GM19438 (cell line): ENCODE measurements around the gene ZNF77.
A peak's percentile ranks its signal among the peaks of the same experiment; 100 is the strongest.
"Not testable (repeated sequence)": the region's sequence is repeated elsewhere in the genome, so short reads cannot be mapped to it uniquely, and the experiment has no call there.

Experiments
- ATAC-seq: cut with Tn5 transposase; IDR thresholded peaks from one replicate; pipeline ENCODE4 v1.9.1; 2021; ENCODE audit warnings: low read depth; ENCODE audit not compliant: unreplicated experiment

The ZNF77 gene

DNA sequence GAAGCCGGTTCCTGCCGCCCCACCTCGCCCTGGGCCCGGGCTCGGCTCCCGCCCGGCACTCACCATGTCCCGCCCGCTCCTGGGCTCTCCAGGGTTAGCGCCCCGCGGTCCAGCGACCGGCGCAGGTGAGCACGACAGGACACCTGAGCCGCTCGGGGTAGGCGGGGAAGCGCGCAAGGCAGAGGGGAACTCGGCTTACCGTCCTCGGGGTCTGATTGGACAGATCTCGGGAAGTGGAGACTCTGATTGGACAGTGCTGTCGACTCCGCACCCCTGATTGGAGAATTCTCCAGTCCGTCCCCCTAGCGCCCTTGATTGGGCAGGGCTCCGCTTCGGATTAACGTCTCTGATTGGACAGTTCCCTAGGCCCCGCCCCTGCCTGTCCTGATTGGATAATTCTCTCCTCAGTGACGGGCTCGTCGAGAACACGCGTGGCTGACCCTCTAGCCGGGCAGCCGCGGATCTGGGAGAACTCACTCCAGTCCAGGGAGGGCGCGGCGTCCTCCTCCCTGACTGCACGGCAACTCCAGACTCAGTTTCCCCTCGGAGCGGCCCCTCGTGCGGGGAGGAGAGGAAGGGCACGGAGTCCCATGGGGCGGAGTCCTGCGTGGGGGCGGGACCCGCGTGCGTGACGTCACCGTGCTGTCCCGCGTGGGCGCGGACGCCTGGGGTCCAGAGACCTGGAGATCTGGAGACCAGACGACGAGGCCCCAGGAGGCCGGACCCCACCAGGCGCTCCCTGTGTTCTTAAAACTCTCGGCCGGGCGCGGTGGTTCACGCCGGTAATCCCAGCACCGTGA, at the start of gene ZNF77:
ZNF77 (minus strand) TSS at position 197 of the 800 bp plus-strand sequence; CDS start at position 66, 131 bp downstream.
- peak; percentile 96 for ATAC-seq

GRCh38 chr19:2993579-2993978, 48.8 kb upstream of the ZNF77 start:
- no peak for ATAC-seq

GRCh38 chr19:2992958-2993357, 48.2 kb upstream of the ZNF77 start:
- no peak for ATAC-seq

GRCh38 chr19:2992333-2992732, 47.6 kb upstream of the ZNF77 start:
- ATAC-seq = not testable (repeated sequence)

DNA sequence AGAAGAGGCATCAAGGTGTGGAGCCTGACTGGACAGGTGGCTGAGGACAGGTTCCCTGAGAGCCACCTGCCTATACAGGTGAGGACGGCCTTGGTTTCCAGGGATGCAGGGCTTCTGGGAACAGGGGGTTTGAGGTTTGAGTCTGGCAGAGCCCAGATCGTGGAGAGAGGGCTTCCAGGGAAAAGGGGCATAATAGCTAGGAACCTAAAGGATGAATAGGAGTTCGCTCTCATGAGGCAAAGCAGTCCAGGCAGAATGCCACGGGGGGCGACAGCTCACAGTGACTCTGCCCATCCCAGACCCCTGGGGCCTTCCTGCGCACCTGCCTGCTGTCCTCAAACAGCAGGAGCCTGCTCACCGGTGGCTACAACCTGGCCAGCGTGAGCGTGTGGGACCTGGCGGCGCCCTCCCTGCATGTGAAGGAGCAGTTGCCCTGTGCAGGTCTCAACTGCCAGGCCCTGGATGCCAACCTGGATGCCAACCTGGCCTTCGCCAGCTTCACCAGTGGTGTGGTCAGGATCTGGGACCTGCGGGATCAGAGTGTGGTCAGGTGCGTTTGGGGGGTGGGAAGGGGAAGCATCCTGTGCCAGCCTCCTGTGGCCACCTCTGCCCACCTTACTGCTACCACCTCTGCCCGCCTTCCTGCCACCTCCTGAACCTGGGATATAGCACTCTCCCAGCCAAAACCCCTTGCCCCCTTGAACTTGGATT, 44.6 kb upstream of the ZNF77 start:
- no peak for ATAC-seq

DNA sequence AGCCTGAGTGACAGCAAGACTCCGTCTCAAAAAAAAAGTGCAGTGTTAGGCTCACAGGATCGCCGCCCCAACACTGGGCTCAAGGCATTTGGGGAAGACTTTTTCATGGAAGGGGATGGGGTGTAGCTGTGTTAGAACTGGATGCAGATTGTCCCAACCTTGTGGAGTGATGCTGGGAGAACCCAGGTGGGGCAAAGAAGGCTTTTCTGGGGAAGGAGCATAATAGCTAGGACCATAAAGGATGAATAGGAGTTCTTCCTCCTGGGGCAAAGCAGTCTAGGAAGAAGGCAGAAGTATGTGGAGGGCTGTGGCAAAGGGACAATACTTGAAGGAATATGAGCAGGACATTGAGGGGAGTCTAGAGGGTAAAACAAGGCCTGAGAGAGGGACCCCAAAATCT, 43.8 kb upstream of the ZNF77 start:
- no peak for ATAC-seq

DNA sequence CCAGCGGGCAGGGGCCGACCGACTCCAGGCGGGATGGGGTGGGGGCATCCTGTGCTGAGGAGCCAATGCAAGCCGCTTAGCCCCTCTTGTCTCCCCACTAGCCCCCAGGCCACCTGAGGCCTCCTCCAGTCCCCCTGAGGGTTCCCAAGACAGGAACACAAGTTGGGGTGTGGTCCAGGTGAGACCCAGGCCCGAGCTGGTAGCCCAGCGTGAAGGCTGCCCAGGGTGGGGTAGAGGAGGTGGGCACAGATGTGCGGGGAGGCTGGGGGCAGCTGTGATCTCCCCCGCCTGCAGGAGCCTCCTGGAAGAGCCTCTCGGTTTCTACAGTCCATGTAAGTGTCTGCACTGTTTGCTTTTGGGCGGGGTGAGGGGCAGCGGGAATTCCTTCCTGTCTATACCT, 43.0 kb upstream of the ZNF77 start:
- no peak for ATAC-seq

- ATAC-seq = no peak
Measured at GRCh38 chr19:2986951-2987524, 42.3 kb upstream of the ZNF77 start.

DNA sequence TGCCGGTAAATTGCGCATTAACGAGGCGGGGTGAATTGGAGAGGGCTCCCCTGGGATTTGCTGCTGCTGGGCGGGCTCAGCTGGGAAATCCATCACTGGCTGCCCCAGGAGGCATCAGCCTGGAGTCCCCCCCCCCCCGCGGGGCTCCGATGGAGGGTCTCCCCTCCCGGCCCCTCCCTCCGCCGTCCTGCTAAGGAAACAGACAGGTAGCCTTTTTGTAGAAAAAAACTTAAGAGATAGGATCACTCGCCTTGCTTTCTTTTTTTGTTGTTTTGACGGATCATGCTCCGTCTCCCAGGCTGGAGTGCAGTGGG, 39.4 kb upstream of the ZNF77 start:
- no peak for ATAC-seq

GRCh38 chr19:2983351-2984214, 38.8 kb upstream of the ZNF77 start:
- no peak for ATAC-seq

- no peak for ATAC-seq
Measured at GRCh38 chr19:2982983-2983350, 38.2 kb upstream of the ZNF77 start.

DNA sequence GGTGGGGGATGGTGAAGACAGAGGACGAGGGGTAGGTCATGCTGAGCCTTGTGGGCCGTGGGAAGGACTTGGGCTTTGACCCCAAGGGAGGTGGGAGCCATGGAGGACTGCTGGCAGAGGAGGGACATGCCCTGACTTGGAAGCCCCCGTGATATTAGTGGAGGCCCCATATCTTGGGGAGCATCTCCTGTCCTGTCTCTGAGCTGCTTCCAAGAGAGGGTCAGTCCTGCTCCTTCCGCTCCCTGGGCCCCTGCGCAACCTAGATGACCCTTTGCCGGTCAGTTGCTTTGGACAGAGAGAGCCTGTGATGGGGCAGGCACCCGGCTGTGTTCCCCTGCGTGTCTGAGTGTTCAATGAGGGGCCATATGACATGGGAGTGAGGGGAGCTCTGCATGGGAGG, 37.8 kb upstream of the ZNF77 start:
- ATAC-seq = no peak

DNA sequence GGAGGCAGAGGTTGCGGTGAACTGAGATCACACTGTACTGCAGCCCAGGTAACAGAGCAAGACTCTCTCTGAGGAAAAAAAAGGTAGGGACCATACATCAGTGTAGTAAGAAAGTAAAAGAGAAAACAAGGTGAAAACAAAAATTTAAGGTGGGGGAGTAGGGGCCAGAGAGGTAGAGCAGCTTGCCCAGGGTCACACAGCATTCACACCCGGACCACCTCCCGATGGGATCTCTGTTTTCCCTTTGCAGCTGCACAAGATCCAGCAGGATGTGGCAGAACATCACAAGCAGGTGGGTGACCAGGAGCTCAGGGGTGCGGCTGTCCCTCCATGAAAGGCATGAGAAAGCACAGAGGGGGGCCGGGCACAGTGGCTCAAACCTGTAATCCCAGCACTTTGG, 37.1 kb upstream of the ZNF77 start:
- ATAC-seq = no peak

- no peak for ATAC-seq
Measured at GRCh38 chr19:2978772-2979171, 34.0 kb upstream of the ZNF77 start.

DNA sequence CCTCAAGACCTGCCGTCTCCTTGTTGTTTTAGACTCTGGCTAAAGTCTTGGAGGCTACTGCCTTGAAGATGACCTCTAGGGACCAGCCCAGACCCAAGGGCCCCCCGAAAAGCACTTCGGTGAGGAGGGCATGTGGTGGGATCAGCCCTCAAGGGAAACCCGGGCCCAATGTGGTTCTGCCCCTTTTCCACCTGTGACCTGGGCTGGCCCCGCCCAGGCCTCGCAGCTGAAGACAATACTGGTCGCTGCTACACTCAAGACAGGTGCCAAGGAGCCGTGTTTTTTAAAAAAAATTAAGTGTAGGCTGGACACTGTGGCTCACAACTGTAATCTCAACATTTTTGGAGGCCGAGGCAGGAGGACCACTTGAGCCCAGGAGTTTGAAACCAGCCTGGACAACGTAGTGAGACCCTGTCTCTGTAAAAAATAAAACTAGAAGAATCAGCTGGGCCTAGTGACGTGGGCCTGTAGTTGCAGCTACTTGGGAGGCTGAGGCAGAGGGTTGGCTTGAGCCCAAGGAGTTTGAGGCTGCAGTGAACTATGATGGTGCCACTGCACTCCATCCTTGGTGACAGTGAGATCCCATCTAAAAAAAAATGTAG, 33.5 kb upstream of the ZNF77 start:
- ATAC-seq = no peak

GRCh38 chr19:2977746-2978138, 33.0 kb upstream of the ZNF77 start:
- peak; percentile 15 for ATAC-seq

GRCh38 chr19:2977001-2977745, 32.4 kb upstream of the ZNF77 start, which contains the start of gene TLE6:
Gene TLE6 (plus strand): TSS chr19:2977564. CDS start chr19:2978234, 670 bp downstream.
- peak; percentile 86 for ATAC-seq

GRCh38 chr19:2976609-2977000, 31.8 kb upstream of the ZNF77 start:
- no peak for ATAC-seq

- ATAC-seq = no peak
Measured at GRCh38 chr19:2974342-2975041, 29.7 kb upstream of the ZNF77 start.
